HEK293 (cell line): ENCODE data around the gene CHCHD2.
A peak's percentile ranks its signal among the peaks of the same experiment; 100 is the strongest.

ENCODE experiments used
- CTCF ChIA-PET: fragments of 350-600 bp; formaldehyde crosslinking; extraction: SDS; loops from one replicate; lab custom pipeline; 2021; ENCODE audit warnings: antibody characterized with exemption; lab: Yijun Ruan, JAX
- POLR2A ChIA-PET: fragments of 300-600 bp; formaldehyde crosslinking; extraction: SDS; loops from one replicate; lab custom pipeline; 2020; ENCODE audit warnings: antibody characterized with exemption, inconsistent platforms; lab: Yijun Ruan, JAX
- H3K27ac ChIP-seq: fragments of 200-500 bp; sonication (Bioruptor generic); 2 replicates; pipeline ENCODE4 v1.5.1; 2014; ENCODE audit warnings: low read depth, low read length, control low read depth, inconsistent platforms; ENCODE audit errors: extremely low read depth
- H3K36me3 ChIP-seq, 2 experiments: fragments of 200-500 bp in 1 of 2; sonication (Bioruptor generic) in 1 of 2; 1 replicate in 1 of 2; 2 replicates in 1 of 2; pipeline ENCODE4 v1.5.1; 2014 to 2017; ENCODE audit warnings: inconsistent platforms in 2 of 2, low read length in 2 of 2; ENCODE audit not compliant: control insufficient read depth in 2 of 2, insufficient read depth in 1 of 2
- H3K4me1 ChIP-seq: fragments of 200-500 bp; sonication (Bioruptor generic); 2 replicates; pipeline ENCODE4 v1.5.1; 2014; ENCODE audit warnings: mild to moderate bottlenecking, low read length, inconsistent platforms; ENCODE audit not compliant: control insufficient read depth, insufficient read depth
- H3K4me3 ChIP-seq: 2 replicates; pipeline ENCODE4 v1.5.1; 2011; ENCODE audit warnings: low read depth, mild to moderate bottlenecking, control low read depth, low read length, moderate library complexity
- H3K9me3 ChIP-seq: fragments of 200-500 bp; sonication (Bioruptor generic); 2 replicates; pipeline ENCODE4 v1.5.1; 2014; ENCODE audit warnings: low read depth, low read length, inconsistent platforms; ENCODE audit not compliant: control insufficient read depth, insufficient read depth
- AEBP2 ChIP-seq: fragments of 450-650 bp; formaldehyde crosslinking; IDR thresholded peaks from 2 replicates; pipeline ENCODE4 v1.5.1; 2016; ENCODE audit warnings: missing biosample characterization, missing genetic modification characterization, borderline replicate concordance
- GLIS1 ChIP-seq: fragments of 450-650 bp; formaldehyde crosslinking; IDR thresholded peaks from 2 replicates; pipeline ENCODE4 v1.5.1; 2016; ENCODE audit warnings: missing biosample characterization, missing genetic modification characterization
- OVOL3 ChIP-seq: fragments of 450-650 bp; formaldehyde crosslinking; IDR thresholded peaks from 2 replicates; pipeline ENCODE4 v1.5.1; 2016; ENCODE audit warnings: missing biosample characterization, missing genetic modification characterization
- SETDB1 ChIP-seq: IDR thresholded peaks from one replicate; pipeline ENCODE4 v1.6.1; 2017; ENCODE audit warnings: mild to moderate bottlenecking, low read length, moderate library complexity, mixed read lengths; ENCODE audit not compliant: insufficient read length
- ZBTB11 ChIP-seq: fragments of 450-650 bp; formaldehyde crosslinking; conservative IDR thresholded peaks from 2 replicates; pipeline ENCODE4 v1.5.1; 2016; ENCODE audit warnings: low read depth, missing biosample characterization, missing genetic modification characterization
- ZBTB49 ChIP-seq: fragments of 450-650 bp; formaldehyde crosslinking; IDR thresholded peaks from 2 replicates; pipeline ENCODE4 v1.5.1; 2016; ENCODE audit warnings: missing biosample characterization, missing genetic modification characterization, low read depth
- ZBTB7A ChIP-seq: fragments of 450-650 bp; formaldehyde crosslinking; IDR thresholded peaks from 2 replicates; pipeline ENCODE4 v1.5.1; 2016; ENCODE audit warnings: low read depth, missing biosample characterization, missing genetic modification characterization
- ZNF221 ChIP-seq: fragments of 450-650 bp; formaldehyde crosslinking; IDR thresholded peaks from 2 replicates; pipeline ENCODE4 v1.5.1; 2017; ENCODE audit warnings: missing biosample characterization, missing genetic modification characterization, borderline replicate concordance
- ZNF239 ChIP-seq: fragments of 450-650 bp; formaldehyde crosslinking; IDR thresholded peaks from 2 replicates; pipeline ENCODE4 v1.5.1; 2016; ENCODE audit warnings: missing biosample characterization, missing genetic modification characterization
- ZNF248 ChIP-seq: fragments of 450-650 bp; formaldehyde crosslinking; IDR thresholded peaks from 2 replicates; pipeline ENCODE4 v1.5.1; 2017; ENCODE audit warnings: missing biosample characterization, missing genetic modification characterization
- ZNF280D ChIP-seq: fragments of 450-650 bp; formaldehyde crosslinking; IDR thresholded peaks from 2 replicates; pipeline ENCODE4 v1.5.1; 2016; ENCODE audit warnings: missing biosample characterization, missing genetic modification characterization
- ZNF324 ChIP-seq: fragments of 450-650 bp; formaldehyde crosslinking; IDR thresholded peaks from 2 replicates; pipeline ENCODE4 v1.5.1; 2016; ENCODE audit warnings: missing biosample characterization, missing genetic modification characterization
- ZNF354C ChIP-seq: fragments of 450-650 bp; formaldehyde crosslinking; IDR thresholded peaks from 2 replicates; pipeline ENCODE4 v1.5.1; 2016; ENCODE audit warnings: missing biosample characterization, missing genetic modification characterization, low read depth, borderline replicate concordance
- ZNF37A ChIP-seq: fragments of 450-650 bp; IDR thresholded peaks from 2 replicates; pipeline ENCODE4 v1.5.1; 2018; ENCODE audit warnings: missing biosample characterization, missing genetic modification characterization
- ZNF449 ChIP-seq: fragments of 450-650 bp; formaldehyde crosslinking; IDR thresholded peaks from 2 replicates; pipeline ENCODE4 v1.5.1; 2017; ENCODE audit warnings: missing biosample characterization, mild to moderate bottlenecking, missing genetic modification characterization, moderate library complexity
- ZNF488 ChIP-seq: fragments of 450-650 bp; formaldehyde crosslinking; IDR thresholded peaks from 2 replicates; pipeline ENCODE4 v1.5.1; 2016; ENCODE audit warnings: missing biosample characterization, missing genetic modification characterization
- ZNF558 ChIP-seq: fragments of 450-650 bp; formaldehyde crosslinking; IDR thresholded peaks from 2 replicates; pipeline ENCODE4 v1.5.1; 2016; ENCODE audit warnings: missing biosample characterization, missing genetic modification characterization
- ZNF585B ChIP-seq: fragments of 450-650 bp; formaldehyde crosslinking; IDR thresholded peaks from 2 replicates; pipeline ENCODE4 v1.5.1; 2016; ENCODE audit warnings: missing biosample characterization, missing genetic modification characterization
- ZNF670 ChIP-seq: fragments of 450-650 bp; formaldehyde crosslinking; IDR thresholded peaks from 2 replicates; pipeline ENCODE4 v1.5.1; 2016; ENCODE audit warnings: missing biosample characterization, missing genetic modification characterization, low read depth
- ZSCAN23 ChIP-seq: fragments of 450-650 bp; formaldehyde crosslinking; IDR thresholded peaks from 2 replicates; pipeline ENCODE4 v1.5.1; 2016; ENCODE audit warnings: missing biosample characterization, missing genetic modification characterization
- ZSCAN30 ChIP-seq: fragments of 450-650 bp; IDR thresholded peaks from 2 replicates; pipeline ENCODE4 v1.5.1; 2018; ENCODE audit warnings: missing biosample characterization, mild to moderate bottlenecking, missing genetic modification characterization, moderate library complexity

The CHCHD2 gene

GRCh38 chr7:56053993-56054392 is 52.3 kb downstream of the CHCHD2 start:
- no peak for TF ChIP-seq ZNF488 (tag by site-specific recombination)
- TF ChIP-seq ZSCAN23 (tag by site-specific recombination), result no peak
- no peak for TF ChIP-seq ZNF585B (tag by site-specific recombination)
- no peak for TF ChIP-seq ZNF324 (tag by site-specific recombination)
- no peak for TF ChIP-seq ZBTB49 (tag by site-specific recombination)
- TF ChIP-seq SETDB1, result no peak
- no peak for TF ChIP-seq ZBTB11
- TF ChIP-seq AEBP2 (tag by site-specific recombination), result no peak
- no peak for TF ChIP-seq ZNF248 (tag by site-specific recombination)
- TF ChIP-seq ZBTB7A (tag by site-specific recombination), result no peak
- no peak for TF ChIP-seq OVOL3
- TF ChIP-seq ZNF280D (tag by site-specific recombination), result no peak
- no peak overlapping the region for H3K4me3 ChIP-seq
- H3K36me3 ChIP-seq, result peaks cover 55 to 60% of the 10 kb centered on the region in 2 experiments
- CTCF ChIA-PET, result no interaction called here
- no peaks in the 10 kb centered on the region for H3K9me3 ChIP-seq
- no peak overlapping the region for H3K27ac ChIP-seq
- peaks cover 13% of the 10 kb centered on the region for H3K4me1 ChIP-seq
- POLR2A ChIA-PET, result interaction anchor here (0.6 to 2.1 kb wide), 3 partner anchors 11 to 21 kb away, joined by 3 to 20 read pairs (median 7); partner anchors contain the start of gene SUMF2

- ChIA-PET POLR2A (interaction anchor here (1.6 to 2.1 kb wide), 2 partner anchors 11 to 19 kb away, joined by 7 to 20 read pairs; partner anchors contain the start of gene SUMF2), CTCF (interaction anchor here (1.0 kb wide), 1 partner anchor 21 kb away, joined by 3 read pairs; no protein-coding TSS in a partner anchor)
- Histone ChIP-seq H3K4me3 (no peak overlapping the region), H3K27ac (peak overlapping the region; percentile 24; the same call in 1 of the 2 replicates), H3K4me1 (peaks cover 15% of the 10 kb centered on the region), H3K9me3 (no peaks in the 10 kb centered on the region), H3K36me3 (peaks cover 49 to 55% of the 10 kb centered on the region in 2 experiments)
- TF ChIP-seq ZNF354C (tag by site-specific recombination) (no peak), SETDB1 (no peak), ZNF670 (tag by site-specific recombination) (no peak), ZNF449 (tag by site-specific recombination) (no peak), ZNF558 (tag by site-specific recombination) (no peak), ZNF221 (tag by site-specific recombination) (no peak), ZSCAN30 (tag by site-specific recombination) (no peak), ZNF239 (tag by site-specific recombination) (no peak), GLIS1 (tag by site-specific recombination) (no peak), ZNF37A (tag by site-specific recombination) (no peak)
Observed at GRCh38 chr7:56053379-56053778, 52.9 kb downstream of the CHCHD2 start.
